Pons (tissue), 1 donor: ENCODE data around the gene WIF1.

Source experiments
- DNase-seq: peaks from one replicate; pipeline ENCODE4 v3.0.0-alpha.2; 2016; ENCODE audit warnings: low spot score

The WIF1 gene, protein sequence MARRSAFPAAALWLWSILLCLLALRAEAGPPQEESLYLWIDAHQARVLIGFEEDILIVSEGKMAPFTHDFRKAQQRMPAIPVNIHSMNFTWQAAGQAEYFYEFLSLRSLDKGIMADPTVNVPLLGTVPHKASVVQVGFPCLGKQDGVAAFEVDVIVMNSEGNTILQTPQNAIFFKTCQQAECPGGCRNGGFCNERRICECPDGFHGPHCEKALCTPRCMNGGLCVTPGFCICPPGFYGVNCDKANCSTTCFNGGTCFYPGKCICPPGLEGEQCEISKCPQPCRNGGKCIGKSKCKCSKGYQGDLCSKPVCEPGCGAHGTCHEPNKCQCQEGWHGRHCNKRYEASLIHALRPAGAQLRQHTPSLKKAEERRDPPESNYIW

GRCh38 chr12:65121049-65121955 lies at the start of gene WIF1:
Gene WIF1 (minus strand): TSS chr12:65121305. CDS start chr12:65121191, 114 bp downstream.
- DNase-seq, result no peak

DNA sequence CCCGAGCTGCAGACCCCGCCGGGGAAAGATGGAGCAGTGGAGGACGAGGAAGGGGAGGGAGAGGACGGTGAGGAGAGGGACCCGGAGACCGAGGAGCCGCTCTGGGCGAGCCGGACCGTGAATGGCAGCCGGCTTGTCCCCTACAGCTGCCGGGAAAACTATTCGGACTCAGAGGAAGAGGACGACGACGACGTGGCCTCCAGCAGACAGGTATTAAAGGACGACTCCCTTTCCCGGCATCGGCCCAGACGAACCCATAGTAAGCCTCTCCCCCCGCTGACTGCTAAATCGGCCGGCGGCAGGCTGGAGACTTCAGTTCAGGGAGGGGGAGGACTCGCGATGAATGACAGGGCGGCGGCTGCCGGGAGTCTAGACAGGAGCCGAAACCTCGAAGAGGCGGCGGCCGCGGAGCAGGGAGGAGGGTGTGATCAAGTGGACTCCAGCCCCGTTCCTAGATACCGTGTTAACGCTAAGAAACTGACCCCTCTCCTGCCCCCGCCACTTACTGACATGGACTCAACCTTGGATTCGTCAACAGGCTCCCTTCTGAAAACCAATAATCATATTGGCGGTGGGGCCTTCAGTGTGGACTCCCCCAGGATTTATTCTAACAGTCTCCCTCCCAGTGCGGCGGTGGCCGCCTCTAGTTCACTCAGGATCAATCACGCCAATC lies 49.2 kb upstream of the WIF1 start:
- DNase-seq, result peak; percentile 46

- peak; percentile 91 for DNase-seq
Observed at GRCh38 chr12:65169320-65170208, 48.5 kb upstream of the WIF1 start, which contains the start of gene LEMD3. Gene LEMD3 (plus strand): TSS chr12:65169583. CDS start chr12:65169597, 14 bp downstream.

DNA sequence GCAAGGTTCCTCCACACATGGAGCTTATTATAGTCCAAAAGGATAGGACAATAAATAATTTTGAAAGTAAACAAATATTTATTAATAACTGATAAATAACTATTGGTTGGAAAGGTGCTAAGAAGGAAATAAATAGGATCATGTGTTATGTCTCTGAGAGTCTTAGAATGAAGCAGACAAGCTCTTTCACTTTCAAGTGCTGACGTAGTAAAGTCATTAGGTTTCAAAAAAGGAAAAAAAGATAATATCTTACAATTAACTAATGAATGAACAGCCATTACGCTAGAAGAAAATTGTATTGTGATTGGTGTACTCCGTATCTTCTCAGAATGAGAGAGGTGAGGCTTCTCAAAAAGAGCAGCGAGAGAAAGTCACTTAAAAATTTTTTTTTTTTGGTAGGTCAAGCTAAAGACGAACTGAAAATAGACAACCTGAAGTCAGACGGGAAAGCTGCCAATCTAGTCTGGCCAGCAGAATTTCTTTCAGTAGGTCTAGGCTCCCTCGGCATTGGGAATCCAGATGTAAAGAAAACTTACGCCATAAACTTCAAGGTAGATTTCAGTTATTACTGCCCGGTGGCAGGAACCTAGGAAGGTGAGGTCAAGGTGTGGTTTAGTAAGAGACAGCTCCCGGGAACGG lies 47.7 kb upstream of the WIF1 start:
- DNase-seq, result no peak

GRCh38 chr12:65164774-65165173 lies 43.7 kb upstream of the WIF1 start:
- DNase-seq, result no peak

- no peak for DNase-seq
Observed at GRCh38 chr12:65164244-65164643, 43.1 kb upstream of the WIF1 start.

DNA sequence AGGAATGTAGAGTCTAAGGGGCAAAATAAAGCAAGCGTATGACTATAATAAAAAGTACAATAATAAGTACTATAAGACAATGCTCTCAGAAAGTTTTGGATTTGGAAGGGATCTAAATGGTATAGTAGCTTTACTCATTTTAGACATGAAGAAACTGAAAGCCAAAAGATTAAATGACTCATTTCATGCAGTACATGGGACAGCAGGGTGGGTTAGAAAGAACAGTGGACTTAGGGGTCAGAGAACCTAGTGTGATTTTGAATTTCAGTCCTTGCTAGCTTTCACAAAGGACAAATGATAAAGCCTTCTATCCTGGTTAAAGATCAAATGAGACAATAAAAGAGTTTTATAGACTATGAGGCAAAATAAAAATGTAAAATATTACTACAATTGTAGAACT lies 41.5 kb upstream of the WIF1 start:
- no peak for DNase-seq

- no peak for DNase-seq
Observed at GRCh38 chr12:65157091-65157490, 36.0 kb upstream of the WIF1 start.

- peak; percentile 18 for DNase-seq
Observed at GRCh38 chr12:65156366-65156841, 35.3 kb upstream of the WIF1 start.

GRCh38 chr12:65155784-65156183 lies 34.7 kb upstream of the WIF1 start:
- DNase-seq, result no peak

- no peak for DNase-seq
Observed at GRCh38 chr12:65152596-65152995, 31.5 kb upstream of the WIF1 start.

DNA sequence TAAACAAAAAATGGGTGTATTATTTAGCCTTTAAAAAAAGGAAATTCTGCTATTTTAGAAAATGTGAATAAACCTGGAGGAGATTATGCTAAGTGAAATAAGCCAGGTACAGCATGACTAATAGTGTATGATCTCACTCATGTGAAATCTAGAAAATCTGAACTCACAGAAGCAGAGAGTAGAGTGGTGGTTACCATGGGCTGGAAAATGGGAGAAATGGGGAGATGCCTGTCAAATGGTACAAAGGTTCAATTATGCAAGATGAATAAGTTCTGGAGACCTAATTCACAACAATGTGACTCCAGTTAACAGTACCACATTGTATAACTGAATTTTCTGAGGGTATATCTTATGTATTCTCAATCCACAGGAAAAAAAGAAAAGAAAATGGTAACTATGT lies 30.9 kb upstream of the WIF1 start:
- DNase-seq, result no peak

DNA sequence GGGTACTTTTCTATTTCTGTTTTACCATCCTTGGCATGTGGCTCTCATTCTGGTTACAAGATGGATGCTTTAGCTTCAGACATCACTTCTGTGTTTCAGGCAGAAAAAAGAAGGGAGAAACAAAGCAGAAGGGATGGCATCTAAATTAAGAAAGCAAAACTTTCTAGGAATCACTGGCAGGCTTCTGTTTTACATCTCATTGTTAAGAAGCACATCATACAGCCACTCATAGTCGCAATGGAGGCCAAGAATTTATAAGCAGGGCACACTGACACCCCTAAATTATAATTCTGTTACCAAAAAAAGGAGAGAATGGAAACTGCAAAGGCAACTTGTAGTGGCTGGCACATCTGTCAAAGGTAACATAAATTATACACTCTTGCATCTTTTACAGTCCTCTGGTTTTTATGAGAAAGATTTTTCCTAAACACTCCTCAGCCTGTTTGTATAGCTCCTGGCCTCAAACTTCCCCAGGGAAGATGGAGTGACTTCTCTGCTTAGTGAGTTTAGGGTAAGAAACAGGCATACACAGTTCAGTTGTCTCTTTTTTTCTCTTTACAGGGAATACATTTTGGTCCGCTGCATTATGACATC lies 26.3 kb upstream of the WIF1 start:
- DNase-seq, result no peak

DNA sequence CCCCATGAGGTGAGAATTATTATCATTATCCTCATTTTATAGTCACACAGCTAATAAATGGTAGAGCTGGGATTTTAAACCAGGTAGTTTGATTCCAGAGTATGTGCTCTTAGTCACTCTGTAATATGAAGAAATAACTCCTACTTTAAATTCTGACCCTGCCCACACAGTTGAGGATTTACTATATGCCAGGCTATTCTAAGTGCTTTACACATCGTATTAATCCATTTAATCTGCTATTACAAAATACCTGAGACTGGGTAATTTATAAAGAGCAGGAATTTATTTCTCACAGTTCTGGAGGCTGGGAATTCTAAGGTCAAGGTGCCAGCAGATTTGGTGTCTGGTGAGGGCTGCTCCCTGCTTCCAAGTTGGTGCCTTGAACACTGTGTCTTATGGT lies 19.6 kb upstream of the WIF1 start:
- DNase-seq, result no peak

GRCh38 chr12:65139389-65139788 lies 18.3 kb upstream of the WIF1 start:
- no peak for DNase-seq

DNA sequence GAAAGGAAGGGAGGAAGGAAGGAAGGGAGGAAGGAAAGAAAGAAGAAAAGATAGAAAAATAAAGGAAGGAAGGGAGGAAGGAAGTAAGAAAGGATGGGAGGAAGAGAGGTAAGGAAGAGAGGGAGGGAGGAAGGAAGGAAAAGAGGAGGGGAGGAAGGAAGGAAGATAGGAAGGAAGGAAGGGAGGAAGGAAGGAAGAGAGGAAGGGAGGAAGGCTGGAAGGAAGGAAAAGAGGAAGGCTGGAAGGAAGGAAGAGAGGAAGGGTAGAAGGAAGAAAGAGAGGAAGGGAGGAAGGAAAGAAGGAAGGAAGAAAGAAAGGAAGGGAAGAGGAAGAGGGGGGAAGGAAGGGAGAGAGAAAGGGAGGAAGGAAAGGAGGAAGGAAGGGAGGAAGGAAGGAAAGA lies 12.8 kb upstream of the WIF1 start:
- no peak for DNase-seq

DNA sequence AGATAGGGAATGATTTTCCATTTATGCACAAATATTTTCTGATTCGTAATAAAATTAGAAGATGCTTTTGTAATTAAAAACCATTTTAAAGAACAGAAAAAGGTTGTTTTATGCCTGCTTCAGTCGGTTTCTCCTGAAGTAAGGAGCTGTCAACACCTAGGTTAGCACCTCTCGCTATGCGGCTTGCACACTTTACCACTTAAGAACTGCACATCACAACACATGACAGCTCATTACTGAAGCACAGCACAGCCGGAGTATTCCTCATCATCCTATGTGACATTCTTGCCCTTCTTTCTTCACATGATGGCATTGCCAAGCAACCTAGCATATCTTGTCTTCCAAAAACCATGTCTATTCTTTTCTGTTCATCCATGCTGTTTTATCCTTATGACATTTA lies 5.4 kb upstream of the WIF1 start:
- no peak for DNase-seq

GRCh38 chr12:65125975-65126374 lies 4.9 kb upstream of the WIF1 start:
- DNase-seq, result no peak

DNA sequence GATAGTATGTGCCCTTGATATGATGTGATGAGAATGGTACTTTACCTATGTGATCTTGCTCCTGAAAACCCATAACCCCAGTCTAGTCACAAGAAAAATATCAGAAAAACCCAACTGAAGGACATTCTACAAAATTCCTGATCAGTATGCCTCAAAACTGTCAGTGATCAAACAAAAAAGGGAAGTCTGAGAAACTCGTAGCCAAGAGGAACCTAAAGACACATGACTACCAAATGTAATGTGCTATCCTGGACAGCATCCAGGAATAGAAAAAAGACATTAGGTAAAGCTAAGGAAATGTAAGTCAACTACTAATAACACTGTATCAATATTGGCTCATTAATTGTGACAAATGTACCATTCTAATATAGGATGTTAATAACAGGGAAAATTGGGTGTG lies 4.1 kb upstream of the WIF1 start:
- DNase-seq, result peak; percentile 51

DNA sequence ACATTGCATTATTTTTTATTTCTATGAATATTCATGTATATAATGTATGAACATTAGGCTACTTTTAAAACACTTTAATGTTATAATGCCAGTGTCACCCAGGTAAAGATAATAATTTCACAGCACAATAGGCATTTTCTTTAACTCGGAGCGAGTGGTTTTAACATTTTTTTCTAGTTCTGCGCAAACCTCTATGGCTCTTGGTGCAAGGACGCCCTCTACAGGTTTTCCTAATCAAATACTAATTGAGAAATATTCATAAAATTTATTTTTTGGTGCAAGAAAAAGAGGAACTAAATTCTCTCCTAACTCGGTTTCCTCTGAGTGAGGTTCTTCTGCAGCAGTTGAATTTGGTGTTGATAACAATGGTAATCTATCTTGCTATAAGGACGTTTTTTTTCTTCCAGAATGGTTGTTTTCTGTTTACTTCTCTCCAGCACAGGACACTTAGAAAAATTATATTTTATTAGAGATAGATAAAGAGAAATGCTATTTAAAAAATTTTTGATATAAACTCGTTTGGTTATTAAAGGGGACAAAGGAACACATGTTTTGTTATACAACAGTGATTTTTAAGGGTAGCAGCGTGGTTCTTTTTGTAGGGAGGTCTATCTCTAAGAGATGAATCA lies 2.4 kb upstream of the WIF1 start:
- peak; percentile 33 for DNase-seq
